ENCODE data around the gene ADRA2A.

Gene ADRA2A

DNA sequence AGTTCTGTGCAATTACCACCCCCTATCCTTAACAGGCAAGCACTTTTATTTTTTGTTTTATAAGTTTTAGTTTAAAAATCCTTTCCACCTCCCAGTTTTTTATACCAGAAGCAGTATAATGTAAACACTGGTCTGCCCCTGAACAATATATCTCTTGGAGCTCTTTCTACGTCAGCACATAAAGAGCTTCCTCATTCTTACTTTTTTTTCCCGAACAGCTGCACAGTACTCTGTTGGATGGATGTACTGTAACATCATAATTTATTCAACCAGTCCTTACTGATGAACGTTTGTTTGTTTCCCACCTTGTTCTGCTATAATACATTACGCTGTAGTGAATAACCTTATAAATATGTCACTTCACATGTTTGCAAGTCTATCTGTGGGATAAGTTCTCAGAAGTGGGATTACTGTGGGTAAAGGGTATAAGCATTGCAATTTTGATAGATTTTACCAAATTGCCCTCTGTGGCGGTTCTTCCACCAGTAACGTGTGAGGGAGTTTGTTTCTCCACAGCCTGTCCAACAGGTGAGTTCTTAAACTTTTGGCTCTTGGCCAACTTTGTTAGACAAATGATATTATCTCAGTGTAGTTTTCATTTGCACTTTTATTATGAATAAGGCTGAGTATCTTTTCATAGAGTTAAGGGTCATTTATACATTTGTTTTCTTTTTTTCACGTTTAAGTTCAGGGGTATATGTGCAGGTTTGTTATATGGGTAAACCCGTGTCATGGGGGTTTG, 32.8 kb downstream of the ADRA2A start:
- no peak for DNase-seq (ENCODE audit: low read depth in 2 of 2)

- DNase-seq (ENCODE audit: low read depth in 2 of 2), result no peak
These were observed 33.9 kb downstream of the ADRA2A start for GRCh38 chr10:111110771-111111170.

DNA sequence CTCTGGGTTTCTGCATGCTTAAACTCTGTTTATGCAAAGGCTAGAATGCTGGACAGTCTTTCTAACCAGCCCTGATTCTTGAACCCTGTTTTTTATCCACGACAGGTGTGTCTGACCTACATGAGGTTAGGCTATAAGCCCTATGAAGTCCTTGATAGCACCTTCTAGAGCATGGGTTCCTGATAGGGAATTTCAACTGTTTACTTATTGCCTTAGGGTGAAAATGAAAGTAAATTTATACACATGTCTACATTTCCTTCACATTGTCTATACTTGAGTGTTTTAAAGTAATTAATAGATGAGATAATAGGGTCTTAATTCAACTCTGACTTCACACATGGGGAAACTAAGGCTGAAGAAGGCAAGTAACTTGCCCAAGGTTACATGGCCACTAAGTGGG, 35.5 kb downstream of the ADRA2A start:
- no peak for DNase-seq (ENCODE audit: low read depth in 2 of 2)

DNA sequence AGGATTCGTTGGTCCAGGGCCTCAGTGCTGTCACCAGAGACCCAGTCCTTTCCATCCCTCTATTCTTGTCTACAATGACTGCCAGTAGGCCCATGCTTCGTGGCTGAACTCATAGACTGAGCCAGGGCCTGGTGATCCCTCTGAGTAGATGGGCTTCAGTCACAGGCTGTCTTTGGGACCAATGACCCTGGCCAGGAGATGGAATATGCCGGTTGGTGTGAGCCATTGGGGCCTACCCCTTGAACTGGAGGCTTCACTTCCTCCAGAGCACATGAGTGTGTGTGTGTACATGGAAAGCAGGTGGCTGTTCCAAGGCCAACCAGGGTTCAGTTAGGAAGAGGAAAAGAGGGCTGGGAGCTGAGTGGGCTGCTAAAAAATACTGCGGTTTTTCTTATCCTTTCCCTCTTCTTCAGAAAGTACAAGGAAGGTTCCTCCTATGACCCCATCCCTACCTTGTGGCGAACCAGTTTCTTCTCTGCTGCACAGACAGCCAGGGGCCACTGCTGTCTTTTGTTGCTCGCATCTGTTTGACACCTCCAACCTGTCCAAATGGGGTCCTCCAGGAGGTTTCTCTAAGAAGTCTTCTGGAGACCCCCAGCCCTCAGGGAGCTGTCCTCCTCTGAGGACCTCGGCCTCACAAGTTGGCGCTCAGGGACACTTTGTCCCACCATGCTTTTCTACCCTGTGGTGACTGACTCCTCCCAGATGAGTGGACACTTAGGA, 36.6 kb downstream of the ADRA2A start:
- DNase-seq (ENCODE audit: low read depth in 2 of 2), result no peak

DNA sequence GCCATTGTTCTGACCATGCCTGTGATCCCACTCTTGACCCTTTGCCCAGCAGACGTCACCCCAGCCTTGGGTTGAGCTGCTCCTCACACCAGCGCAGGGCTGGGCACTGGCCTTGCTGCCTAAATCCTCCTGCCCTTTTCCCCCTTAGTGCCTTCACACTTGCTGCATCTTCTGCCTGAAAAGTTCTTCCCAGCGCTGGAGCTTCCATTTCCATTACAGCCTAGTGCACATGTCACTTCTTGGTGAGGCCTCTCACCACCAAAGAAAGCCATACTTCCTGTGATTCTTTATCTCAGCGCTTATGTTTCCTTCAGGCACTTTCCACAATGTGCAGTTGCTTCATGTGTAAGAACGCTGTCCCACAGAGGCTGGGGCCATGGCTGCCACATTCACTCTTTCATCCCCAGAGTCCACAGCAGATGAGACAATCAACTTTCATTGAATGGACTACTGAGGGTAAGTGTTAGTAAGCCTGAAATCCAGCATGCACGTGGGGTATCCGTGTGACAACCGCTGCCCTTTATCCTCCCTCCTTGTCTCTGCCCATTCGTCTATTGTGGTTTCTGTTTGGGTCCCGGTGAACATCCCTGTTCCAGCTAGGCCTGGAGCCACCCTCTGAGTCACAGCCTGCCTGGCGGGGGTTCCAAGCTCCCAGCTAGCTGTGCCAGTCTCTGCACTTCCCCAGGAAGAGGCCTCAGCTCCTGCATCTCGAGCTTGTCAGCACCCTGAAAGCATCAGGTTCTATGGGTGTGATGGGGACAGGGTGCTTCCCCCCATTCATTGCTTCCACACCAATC, 37.3 kb downstream of the ADRA2A start:
- DNase-seq (ENCODE audit: low read depth in 2 of 2), result no peak

DNA sequence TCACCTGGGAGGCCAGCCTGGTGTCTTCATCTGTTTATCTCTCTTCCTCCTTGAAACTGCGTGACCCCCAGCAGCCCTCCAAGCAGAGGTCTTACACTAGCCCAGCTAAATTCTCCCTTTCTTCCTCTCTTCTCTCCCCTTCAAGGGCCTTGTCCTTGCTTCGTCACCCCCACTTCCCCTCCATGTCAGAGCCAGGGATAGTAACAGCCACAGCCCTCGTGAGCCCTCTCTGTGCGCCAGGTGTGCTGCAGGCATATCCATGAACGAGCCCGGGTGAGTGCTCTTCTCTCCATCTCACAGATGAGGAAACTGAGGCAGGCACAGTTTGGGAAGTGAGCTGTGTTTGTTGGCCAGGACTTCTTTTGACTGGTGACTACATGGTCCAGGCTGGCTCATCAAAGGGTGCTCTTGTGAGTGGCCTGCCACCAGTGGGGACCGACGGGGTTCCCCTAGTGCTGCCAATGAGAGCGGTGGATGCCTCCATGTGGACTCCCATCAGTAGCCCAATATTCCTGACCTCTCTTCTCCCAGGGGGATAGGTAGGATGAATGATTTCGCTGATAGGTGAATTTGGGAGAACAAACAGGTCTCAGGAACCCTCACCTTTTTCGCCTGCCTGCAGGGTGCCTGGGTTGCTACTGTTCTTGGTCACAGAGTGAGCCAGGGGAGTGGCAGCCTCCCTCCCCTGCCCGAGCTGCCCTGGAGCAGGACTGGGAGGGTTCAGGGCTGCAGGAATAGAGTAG, 38.1 kb downstream of the ADRA2A start:
- no peak for DNase-seq (ENCODE audit: low read depth in 2 of 2)

- DNase-seq (ENCODE audit: low read depth in 2 of 2), result no peak
These were observed 39.4 kb downstream of the ADRA2A start for GRCh38 chr10:111116211-111116610.

DNA sequence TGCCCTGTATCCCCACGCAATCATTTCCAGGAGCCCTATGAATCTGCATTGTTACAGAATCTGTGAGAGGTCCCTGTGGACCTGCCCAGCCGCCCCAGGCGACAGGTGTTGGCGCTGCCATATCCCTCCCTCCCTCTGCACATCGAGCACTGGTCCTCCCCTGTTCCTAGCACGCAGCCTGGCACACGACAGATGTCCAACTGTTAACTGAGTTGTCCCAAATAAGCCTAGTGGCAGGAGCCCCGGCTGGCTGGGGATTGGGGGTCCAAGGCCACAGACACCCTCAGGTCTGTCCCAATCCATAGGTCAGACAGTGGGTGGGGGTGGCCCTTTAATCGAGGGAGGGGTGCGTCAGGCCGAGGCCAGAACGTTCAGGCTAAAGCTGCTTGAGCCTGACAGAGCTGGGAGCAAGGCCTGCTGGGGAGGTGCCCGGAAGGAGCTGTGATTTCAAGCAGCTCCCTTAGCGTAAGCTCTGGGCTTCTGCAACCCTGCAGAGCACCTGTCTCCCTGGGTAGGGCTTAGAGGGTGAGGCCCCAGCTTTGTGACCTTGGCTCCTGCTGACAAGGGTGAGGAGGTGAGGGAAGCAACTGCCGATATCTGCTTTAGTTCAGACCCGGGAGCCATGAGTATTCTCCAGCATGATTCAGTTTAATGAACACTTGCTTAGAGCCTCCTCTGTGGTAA, 40.1 kb downstream of the ADRA2A start:
- DNase-seq (ENCODE audit: low read depth in 2 of 2), result no peak

DNA sequence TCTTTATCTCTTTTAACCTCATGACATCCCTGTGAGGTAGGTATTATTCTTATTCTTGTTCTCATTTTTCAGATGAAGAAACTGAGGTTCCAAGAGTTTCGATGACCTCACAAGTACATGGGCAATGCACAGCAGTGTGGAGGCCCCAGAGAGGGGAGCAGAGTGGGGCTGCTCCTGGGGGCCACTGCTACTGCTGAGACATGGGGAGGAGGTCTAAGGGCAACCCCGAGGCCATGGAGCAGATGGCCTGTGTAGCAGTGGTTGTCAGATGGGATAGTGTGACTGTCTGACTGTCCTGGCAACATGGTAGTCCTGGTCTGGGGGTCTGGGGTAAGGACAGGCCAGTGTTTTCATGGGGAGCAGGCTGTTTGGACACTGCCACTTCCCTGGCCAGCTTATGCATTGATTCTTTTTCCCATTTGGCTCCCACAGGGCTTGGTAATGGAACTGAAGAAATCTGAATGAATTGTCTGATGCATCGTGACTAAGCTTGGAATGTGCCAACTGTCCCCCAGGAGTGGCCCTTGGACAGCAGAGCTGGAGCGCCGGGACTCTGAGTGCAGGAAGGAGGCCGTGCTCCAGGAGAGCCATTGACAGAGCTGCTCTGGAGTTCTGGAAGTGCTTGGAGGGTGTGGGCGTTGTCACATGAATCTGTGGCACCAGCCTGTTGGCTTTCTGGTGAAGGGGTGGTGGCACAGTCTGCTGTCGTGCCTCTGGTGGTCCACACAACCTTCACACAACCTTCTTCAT, 40.9 kb downstream of the ADRA2A start:
- no peak for DNase-seq (ENCODE audit: low read depth in 2 of 2)

- DNase-seq (ENCODE audit: low read depth in 2 of 2), result no peak
These were observed 41.9 kb downstream of the ADRA2A start for GRCh38 chr10:111118758-111119157.

- DNase-seq (ENCODE audit: low read depth in 2 of 2), result no peak
These were observed 42.8 kb downstream of the ADRA2A start for GRCh38 chr10:111119637-111120036.

GRCh38 chr10:111122127-111122526, 45.3 kb downstream of the ADRA2A start:
- no peak for DNase-seq (ENCODE audit: low read depth in 2 of 2)

GRCh38 chr10:111123883-111124282, 47.1 kb downstream of the ADRA2A start:
- no peak for DNase-seq (ENCODE audit: low read depth in 2 of 2)

GRCh38 chr10:111125102-111125501, 48.3 kb downstream of the ADRA2A start:
- no peak for DNase-seq (ENCODE audit: low read depth in 2 of 2)

GRCh38 chr10:111126077-111126476, 49.2 kb downstream of the ADRA2A start:
- no peak for DNase-seq (ENCODE audit: low read depth in 2 of 2)

GRCh38 chr10:111127081-111127848, 50.4 kb downstream of the ADRA2A start:
- DNase-seq (ENCODE audit: low read depth in 2 of 2), result no peak

GRCh38 chr10:111128331-111129180, 51.7 kb downstream of the ADRA2A start:
- DNase-seq (ENCODE audit: low read depth in 2 of 2), result no peak

- no peak for DNase-seq (ENCODE audit: low read depth in 2 of 2)
These were observed 52.5 kb downstream of the ADRA2A start for GRCh38 chr10:111129363-111129762.

DNA sequence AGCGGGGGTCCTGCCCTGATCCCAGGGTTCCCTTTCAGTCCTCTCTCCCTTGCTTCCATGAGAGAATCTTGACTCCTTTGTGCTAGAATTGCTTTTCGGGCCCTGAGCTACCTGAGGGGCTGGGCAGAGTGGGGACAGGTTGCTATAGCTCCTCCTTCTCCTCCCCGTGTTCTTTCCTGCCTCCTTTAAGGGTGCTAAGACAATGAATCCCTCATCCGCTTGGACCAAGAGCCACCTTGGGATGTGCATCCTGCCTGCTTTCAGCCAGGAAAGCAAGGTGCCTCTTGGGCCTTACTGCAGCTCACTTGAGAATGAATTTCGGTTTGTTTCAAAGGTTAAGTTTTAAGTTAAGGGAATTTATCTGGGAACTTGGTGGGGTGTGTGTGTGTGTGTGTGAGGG, 53.6 kb downstream of the ADRA2A start:
- no peak for DNase-seq (ENCODE audit: low read depth in 2 of 2)
